LNCaP clone FGC (cell line): Measurements from ENCODE around the gene TOMM5.

Source experiments
- DNase-seq: peaks from one replicate; pipeline ENCODE4 v3.0.0-alpha.2; 2011; ENCODE audit warnings: low read depth
- H3K4me3 ChIP-seq: 2 replicates; pipeline ENCODE4 v1.5.1; 2011; ENCODE audit warnings: mild to moderate bottlenecking, low read depth, low read length, control low read depth
- CTCF ChIP-seq: IDR thresholded peaks from 2 replicates; pipeline ENCODE4 v1.5.1; 2012; ENCODE audit warnings: mild to moderate bottlenecking; ENCODE audit not compliant: control insufficient read depth, insufficient read depth; ENCODE audit errors: extremely low read depth

TOMM5 gene

GRCh38 chr9:37543468-37543867 lies 48.9 kb downstream of the TOMM5 start:
- no peak for DNase-seq
- no peak overlapping the region for H3K4me3 ChIP-seq
- no peak for TF ChIP-seq CTCF

GRCh38 chr9:37542895-37543294 lies 49.5 kb downstream of the TOMM5 start:
- no peak for DNase-seq
- no peak for TF ChIP-seq CTCF
- H3K4me3 ChIP-seq: no peak overlapping the region

GRCh38 chr9:37542488-37542887 lies 49.9 kb downstream of the TOMM5 start:
- H3K4me3 ChIP-seq: no peak overlapping the region

GRCh38 chr9:37541465-37541864 lies 50.9 kb downstream of the TOMM5 start:
- no peak for TF ChIP-seq CTCF
- H3K4me3 ChIP-seq: no peak overlapping the region

More at GRCh38 chr9:37542488-37542887, 49.9 kb downstream of the TOMM5 start:
- DNase-seq: no peak
- TF ChIP-seq CTCF: no peak

GRCh38 chr9:37540634-37541033 lies 51.8 kb downstream of the TOMM5 start:
- H3K4me3 ChIP-seq: no peak overlapping the region
- peak; percentile 36 for TF ChIP-seq CTCF
- DNase-seq: peak; percentile 92

More at GRCh38 chr9:37541465-37541864, 50.9 kb downstream of the TOMM5 start:
- no peak for DNase-seq

GRCh38 chr9:37539634-37540033 lies 52.8 kb downstream of the TOMM5 start:
- H3K4me3 ChIP-seq: no peak overlapping the region
- TF ChIP-seq CTCF: no peak
- no peak for DNase-seq
